ENCODE measurements around the gene ZDHHC12.

Gene ZDHHC12

GRCh38 chr9:128684325-128685199 is 39.4 kb downstream of the ZDHHC12 start:
- peak; percentile 61 for DNase-seq

GRCh38 chr9:128684065-128684324 is 39.9 kb downstream of the ZDHHC12 start:
- no peak for DNase-seq

GRCh38 chr9:128683340-128684064 is 40.4 kb downstream of the ZDHHC12 start:
- DNase-seq, result no peak

GRCh38 chr9:128677794-128678193 is 46.1 kb downstream of the ZDHHC12 start:
- no peak for DNase-seq

GRCh38 chr9:128675382-128675781 is 48.5 kb downstream of the ZDHHC12 start:
- DNase-seq, result no peak
